SK-N-SH treated with all-trans-retinoic acid at 6 μM for 48 hours (cell line): ENCODE measurements around the gene SLC12A6.

Experiments
- ATAC-seq: fragments of 200-7000 bp; cut with Tn5 transposase; 3 replicates; pipeline ENCODE4 v1.9.1; 2020; ENCODE audit warnings: mild to moderate bottlenecking, moderate library complexity
- ARNTL ChIP-seq: fragments of 450-650 bp; formaldehyde crosslinking; IDR thresholded peaks from 2 replicates; pipeline ENCODE4 v1.5.0; 2020; ENCODE audit warnings: low read depth, mild to moderate bottlenecking, moderate library complexity, borderline replicate concordance
- BACH2 ChIP-seq: fragments of 250-450 bp; sonication (Bioruptor Pico); IDR thresholded peaks from 2 replicates; pipeline ENCODE4 v1.9.0; 2021; ENCODE audit warnings: mild to moderate bottlenecking, borderline replicate concordance
- CSDC2 ChIP-seq: fragments of 250-450 bp; sonication (Bioruptor Pico); IDR thresholded peaks from 2 replicates; pipeline ENCODE4 v1.5.0; 2020; ENCODE audit warnings: mild to moderate bottlenecking, moderate library complexity
- ESRRG ChIP-seq: fragments of 250-450 bp; sonication (Bioruptor Pico); IDR thresholded peaks from 2 replicates; pipeline ENCODE4 v1.6.1; 2021; ENCODE audit warnings: mild to moderate bottlenecking
- GLIS3 ChIP-seq: fragments of 250-450 bp; sonication (Bioruptor Pico); IDR thresholded peaks from 2 replicates; pipeline ENCODE4 v1.5.0; 2020; ENCODE audit warnings: mild to moderate bottlenecking, moderate library complexity
- ISL1 ChIP-seq: fragments of 250-450 bp; sonication (Bioruptor Pico); IDR thresholded peaks from 2 replicates; pipeline ENCODE4 v2.1.2; 2022; ENCODE audit warnings: mild to moderate bottlenecking, moderate library complexity
- OSR1 ChIP-seq: fragments of 250-450 bp; sonication (Bioruptor Pico); IDR thresholded peaks from 2 replicates; pipeline ENCODE4 v1.8.0; 2022; ENCODE audit warnings: moderate library complexity, mild to moderate bottlenecking, inconsistent platforms
- PPARA ChIP-seq: fragments of 250-450 bp; sonication (Bioruptor Pico); IDR thresholded peaks from 2 replicates; pipeline ENCODE4 v1.5.0; 2020; ENCODE audit warnings: mild to moderate bottlenecking, borderline replicate concordance
- RARB ChIP-seq: fragments of 250-450 bp; sonication (Bioruptor Pico); IDR thresholded peaks from 2 replicates; pipeline ENCODE4 v1.8.0; 2021; ENCODE audit warnings: mild to moderate bottlenecking, moderate library complexity
- ZFP3 ChIP-seq: fragments of 250-450 bp; sonication (Bioruptor Pico); IDR thresholded peaks from 2 replicates; pipeline ENCODE4 v1.5.0; 2020; ENCODE audit warnings: mild to moderate bottlenecking, moderate library complexity
- ZFP30 ChIP-seq: fragments of 450-650 bp; formaldehyde crosslinking; IDR thresholded peaks from 2 replicates; pipeline ENCODE4 v1.5.0; 2022; ENCODE audit warnings: mild to moderate bottlenecking, moderate library complexity
- ZNF565 ChIP-seq: fragments of 450-650 bp; formaldehyde crosslinking; conservative IDR thresholded peaks from 2 replicates; pipeline ENCODE4 v1.5.0; 2020; ENCODE audit warnings: low read depth, mild to moderate bottlenecking, moderate library complexity
- ZNF70 ChIP-seq: fragments of 450-650 bp; formaldehyde crosslinking; IDR thresholded peaks from 2 replicates; pipeline ENCODE4 v1.5.0; 2020; ENCODE audit warnings: mild to moderate bottlenecking, moderate library complexity
- ZNF8 ChIP-seq: fragments of 450-650 bp; formaldehyde crosslinking; IDR thresholded peaks from 2 replicates; pipeline ENCODE4 v1.5.0; 2020; ENCODE audit warnings: mild to moderate bottlenecking, moderate library complexity
- TF ChIP-seq, protein P1 (sequence below): fragments of 250-450 bp; sonication (Bioruptor Pico); IDR thresholded peaks from 2 replicates; pipeline ENCODE4 v1.5.1; 2021; ENCODE audit warnings: mild to moderate bottlenecking, moderate library complexity
- TF ChIP-seq, protein P2 (sequence below): fragments of 250-450 bp; sonication (Bioruptor Pico); IDR thresholded peaks from 2 replicates; pipeline ENCODE4 v1.5.1; 2020; ENCODE audit warnings: low read depth, mild to moderate bottlenecking, moderate library complexity
- TF ChIP-seq, protein P3 (sequence below): fragments of 250-450 bp; sonication (Bioruptor Pico); IDR thresholded peaks from 2 replicates; pipeline ENCODE4 v1.8.0; 2020; ENCODE audit warnings: mild to moderate bottlenecking, moderate library complexity, borderline replicate concordance
- TF ChIP-seq, protein P4 (sequence below): fragments of 250-450 bp; sonication (Bioruptor Pico); IDR thresholded peaks from 2 replicates; pipeline ENCODE4 v1.5.0; 2020; ENCODE audit warnings: mild to moderate bottlenecking, moderate library complexity

Gene SLC12A6

DNA sequence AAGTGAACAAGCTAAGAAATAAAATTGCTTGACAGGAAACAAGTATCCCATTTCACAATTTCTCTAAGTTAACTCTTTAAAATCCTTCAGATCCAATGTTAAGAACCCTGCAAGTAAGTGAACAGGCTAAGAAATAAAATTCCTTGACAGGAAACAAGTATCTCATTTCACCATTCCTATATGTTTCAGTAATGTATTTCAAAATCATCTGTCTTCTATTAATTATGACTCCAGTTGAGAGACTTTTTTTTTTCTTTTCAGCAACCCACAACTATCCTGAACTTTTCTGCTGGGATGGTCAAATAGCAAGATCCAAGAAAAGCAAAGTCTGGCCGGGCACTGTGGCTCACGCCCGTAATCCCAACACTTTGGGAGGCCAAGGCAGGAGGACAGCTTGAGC lies 2.4 kb upstream of the SLC12A6 start:
- TF ChIP-seq RARB (CRISPR knock-in tag), result no peak
- no peak for TF ChIP-seq ZNF70 (CRISPR knock-in tag)
- TF ChIP-seq, protein P1, sequence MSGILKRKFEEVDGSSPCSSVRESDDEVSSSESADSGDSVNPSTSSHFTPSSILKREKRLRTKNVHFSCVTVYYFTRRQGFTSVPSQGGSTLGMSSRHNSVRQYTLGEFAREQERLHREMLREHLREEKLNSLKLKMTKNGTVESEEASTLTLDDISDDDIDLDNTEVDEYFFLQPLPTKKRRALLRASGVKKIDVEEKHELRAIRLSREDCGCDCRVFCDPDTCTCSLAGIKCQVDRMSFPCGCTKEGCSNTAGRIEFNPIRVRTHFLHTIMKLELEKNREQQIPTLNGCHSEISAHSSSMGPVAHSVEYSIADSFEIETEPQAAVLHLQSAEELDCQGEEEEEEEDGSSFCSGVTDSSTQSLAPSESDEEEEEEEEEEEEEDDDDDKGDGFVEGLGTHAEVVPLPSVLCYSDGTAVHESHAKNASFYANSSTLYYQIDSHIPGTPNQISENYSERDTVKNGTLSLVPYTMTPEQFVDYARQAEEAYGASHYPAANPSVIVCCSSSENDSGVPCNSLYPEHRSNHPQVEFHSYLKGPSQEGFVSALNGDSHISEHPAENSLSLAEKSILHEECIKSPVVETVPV (CRISPR knock-in tag), result no peak
- TF ChIP-seq OSR1 (CRISPR knock-in tag), result no peak
- no peak for ATAC-seq

DNA sequence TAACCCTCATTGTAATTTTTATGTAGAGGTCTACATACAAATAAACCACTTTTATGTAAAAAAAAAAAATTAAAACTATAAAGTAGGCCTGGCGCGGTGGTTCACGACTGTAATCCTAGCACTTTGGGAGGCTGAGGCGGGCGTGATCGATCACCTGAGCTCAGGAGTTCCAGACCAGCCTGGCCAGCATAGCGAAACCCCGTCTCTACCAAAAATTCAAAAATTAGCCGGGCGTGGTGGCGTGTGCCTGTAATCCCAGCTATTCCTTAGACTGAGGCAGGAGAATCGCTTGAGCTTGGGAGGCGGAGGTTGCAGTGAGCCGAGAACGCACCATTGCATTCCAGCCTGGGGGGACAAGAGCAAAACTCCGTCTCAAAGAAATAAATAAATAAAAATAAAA lies 766 bp upstream of the SLC12A6 start:
- ATAC-seq, result no peak
- no peak for TF ChIP-seq ZNF565 (CRISPR knock-in tag)
- TF ChIP-seq ZNF8, result no peak
- TF ChIP-seq ESRRG (CRISPR knock-in tag), result no peak
- TF ChIP-seq, protein P2, sequence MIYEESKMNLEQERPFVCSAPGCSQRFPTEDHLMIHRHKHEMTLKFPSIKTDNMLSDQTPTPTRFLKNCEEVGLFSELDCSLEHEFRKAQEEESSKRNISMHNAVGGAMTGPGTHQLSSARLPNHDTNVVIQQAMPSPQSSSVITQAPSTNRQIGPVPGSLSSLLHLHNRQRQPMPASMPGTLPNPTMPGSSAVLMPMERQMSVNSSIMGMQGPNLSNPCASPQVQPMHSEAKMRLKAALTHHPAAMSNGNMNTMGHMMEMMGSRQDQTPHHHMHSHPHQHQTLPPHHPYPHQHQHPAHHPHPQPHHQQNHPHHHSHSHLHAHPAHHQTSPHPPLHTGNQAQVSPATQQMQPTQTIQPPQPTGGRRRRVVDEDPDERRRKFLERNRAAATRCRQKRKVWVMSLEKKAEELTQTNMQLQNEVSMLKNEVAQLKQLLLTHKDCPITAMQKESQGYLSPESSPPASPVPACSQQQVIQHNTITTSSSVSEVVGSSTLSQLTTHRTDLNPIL (CRISPR knock-in tag), result no peak
- TF ChIP-seq ZFP3 (CRISPR knock-in tag), result no peak
- TF ChIP-seq RARB (CRISPR knock-in tag), result no peak
- TF ChIP-seq PPARA (CRISPR knock-in tag), result no peak
- TF ChIP-seq, protein P1 (CRISPR knock-in tag), result no peak
- TF ChIP-seq ISL1 (CRISPR knock-in tag), result no peak
- TF ChIP-seq GLIS3, result no peak
- TF ChIP-seq ZFP30, result no peak
- TF ChIP-seq, all 23 proteins: peak for 0

DNA sequence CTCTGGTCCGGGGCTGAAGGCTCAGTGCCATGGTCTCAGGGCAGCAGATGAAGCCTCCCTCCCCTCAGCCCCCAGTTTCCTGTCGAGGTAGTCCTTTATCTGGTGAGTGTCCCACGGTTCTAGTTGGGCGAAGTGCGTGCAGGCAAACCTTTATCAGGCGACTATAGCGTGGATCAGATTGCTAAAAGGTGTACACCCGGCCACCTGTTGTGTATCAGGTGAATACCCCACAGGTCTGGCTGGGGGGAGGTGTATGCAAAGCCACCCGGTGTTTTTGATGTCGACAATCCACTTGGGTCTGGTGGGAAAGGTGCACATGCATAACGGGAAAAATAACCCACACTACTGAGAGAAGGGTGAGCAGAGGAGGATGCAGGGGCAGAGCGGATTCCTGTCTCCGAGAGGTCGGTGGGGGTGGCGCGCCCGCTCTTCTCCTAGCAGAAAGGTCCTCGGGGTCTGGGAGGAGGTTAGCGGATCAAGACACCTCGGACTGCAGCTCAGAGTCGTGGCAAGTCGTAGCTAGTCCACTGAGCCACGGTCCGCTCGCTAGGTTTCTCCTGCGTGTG lies 507 bp downstream of the SLC12A6 start:
- ATAC-seq, result peak; percentile 41
- TF ChIP-seq, protein P3, sequence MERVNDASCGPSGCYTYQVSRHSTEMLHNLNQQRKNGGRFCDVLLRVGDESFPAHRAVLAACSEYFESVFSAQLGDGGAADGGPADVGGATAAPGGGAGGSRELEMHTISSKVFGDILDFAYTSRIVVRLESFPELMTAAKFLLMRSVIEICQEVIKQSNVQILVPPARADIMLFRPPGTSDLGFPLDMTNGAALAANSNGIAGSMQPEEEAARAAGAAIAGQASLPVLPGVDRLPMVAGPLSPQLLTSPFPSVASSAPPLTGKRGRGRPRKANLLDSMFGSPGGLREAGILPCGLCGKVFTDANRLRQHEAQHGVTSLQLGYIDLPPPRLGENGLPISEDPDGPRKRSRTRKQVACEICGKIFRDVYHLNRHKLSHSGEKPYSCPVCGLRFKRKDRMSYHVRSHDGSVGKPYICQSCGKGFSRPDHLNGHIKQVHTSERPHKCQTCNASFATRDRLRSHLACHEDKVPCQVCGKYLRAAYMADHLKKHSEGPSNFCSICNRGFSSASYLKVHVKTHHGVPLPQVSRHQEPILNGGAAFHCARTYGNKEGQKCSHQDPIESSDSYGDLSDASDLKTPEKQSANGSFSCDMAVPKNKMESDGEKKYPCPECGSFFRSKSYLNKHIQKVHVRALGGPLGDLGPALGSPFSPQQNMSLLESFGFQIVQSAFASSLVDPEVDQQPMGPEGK, result no peak
- TF ChIP-seq ZNF565 (CRISPR knock-in tag) (no peak), GLIS3 (no peak)

DNA sequence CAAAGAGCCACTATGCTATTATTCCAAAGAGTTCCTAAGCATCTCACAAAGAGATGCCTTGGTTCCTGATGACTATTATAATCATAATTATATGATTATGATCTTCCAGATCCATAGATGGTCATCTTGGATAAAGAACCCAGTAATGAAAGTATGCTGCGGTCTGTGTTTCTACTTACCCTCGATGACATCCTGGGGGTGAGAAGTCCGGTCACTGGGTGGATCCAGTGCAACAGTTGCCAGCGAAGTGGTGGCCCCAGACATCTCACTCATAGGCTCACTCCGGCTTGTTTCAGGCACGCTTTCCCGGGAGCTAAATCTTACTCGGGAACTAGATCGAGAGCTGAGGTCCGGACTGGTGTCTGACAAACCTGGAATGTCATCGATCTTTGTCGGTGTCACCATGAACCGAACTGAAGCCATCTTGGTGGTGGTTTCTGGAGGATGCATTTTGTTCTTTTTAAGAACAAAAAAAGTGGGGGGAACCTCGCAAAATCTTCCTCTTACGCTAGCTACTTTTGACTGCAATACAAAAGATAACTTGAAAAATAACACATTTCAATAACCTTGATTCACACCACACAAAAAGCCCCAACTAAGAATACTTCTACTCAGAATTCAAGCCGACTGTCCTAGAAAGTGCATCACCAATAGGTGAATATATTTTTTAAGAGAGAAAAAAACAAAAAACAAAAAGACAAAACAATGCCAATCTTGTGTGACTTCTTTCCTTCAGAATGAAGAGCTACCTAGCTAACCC lies 1.2 kb downstream of the SLC12A6 start:
- no peak for ATAC-seq
- TF ChIP-seq, protein P4, sequence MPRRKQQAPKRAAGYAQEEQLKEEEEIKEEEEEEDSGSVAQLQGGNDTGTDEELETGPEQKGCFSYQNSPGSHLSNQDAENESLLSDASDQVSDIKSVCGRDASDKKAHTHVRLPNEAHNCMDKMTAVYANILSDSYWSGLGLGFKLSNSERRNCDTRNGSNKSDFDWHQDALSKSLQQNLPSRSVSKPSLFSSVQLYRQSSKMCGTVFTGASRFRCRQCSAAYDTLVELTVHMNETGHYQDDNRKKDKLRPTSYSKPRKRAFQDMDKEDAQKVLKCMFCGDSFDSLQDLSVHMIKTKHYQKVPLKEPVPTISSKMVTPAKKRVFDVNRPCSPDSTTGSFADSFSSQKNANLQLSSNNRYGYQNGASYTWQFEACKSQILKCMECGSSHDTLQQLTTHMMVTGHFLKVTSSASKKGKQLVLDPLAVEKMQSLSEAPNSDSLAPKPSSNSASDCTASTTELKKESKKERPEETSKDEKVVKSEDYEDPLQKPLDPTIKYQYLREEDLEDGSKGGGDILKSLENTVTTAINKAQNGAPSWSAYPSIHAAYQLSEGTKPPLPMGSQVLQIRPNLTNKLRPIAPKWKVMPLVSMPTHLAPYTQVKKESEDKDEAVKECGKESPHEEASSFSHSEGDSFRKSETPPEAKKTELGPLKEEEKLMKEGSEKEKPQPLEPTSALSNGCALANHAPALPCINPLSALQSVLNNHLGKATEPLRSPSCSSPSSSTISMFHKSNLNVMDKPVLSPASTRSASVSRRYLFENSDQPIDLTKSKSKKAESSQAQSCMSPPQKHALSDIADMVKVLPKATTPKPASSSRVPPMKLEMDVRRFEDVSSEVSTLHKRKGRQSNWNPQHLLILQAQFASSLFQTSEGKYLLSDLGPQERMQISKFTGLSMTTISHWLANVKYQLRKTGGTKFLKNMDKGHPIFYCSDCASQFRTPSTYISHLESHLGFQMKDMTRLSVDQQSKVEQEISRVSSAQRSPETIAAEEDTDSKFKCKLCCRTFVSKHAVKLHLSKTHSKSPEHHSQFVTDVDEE (CRISPR knock-in tag), result no peak
- TF ChIP-seq ZNF70 (CRISPR knock-in tag), result no peak
- TF ChIP-seq CSDC2, result no peak
- TF ChIP-seq, protein P1 (CRISPR knock-in tag), result no peak
- TF ChIP-seq ARNTL (CRISPR knock-in tag), result no peak
- no peak for TF ChIP-seq OSR1 (CRISPR knock-in tag)
- no peak for TF ChIP-seq BACH2 (CRISPR knock-in tag)
- no peak for TF ChIP-seq GLIS3
- TF ChIP-seq, protein P3, result no peak
- TF ChIP-seq ESRRG (CRISPR knock-in tag), result no peak
- TF ChIP-seq, protein P2 (CRISPR knock-in tag), result no peak
